MM.1S (cell line): ENCODE data around the gene SGMS1.
"Not testable (repeated sequence)": the region's sequence is repeated elsewhere in the genome, so short reads cannot be mapped to it uniquely, and the experiment has no call there.

Experiments used
- DNase-seq: peaks from one replicate; pipeline ENCODE4 v3.0.0-alpha.2; 2015
- H2AFZ ChIP-seq: fragments of 300-600 bp; sonication (generic); 2 replicates; pipeline ENCODE4 v1.6.0; 2016; ENCODE audit warnings: antibody characterized with exemption, low read length
- H3F3A ChIP-seq: fragments of 300-600 bp; sonication (generic); 2 replicates; pipeline ENCODE4 v1.6.1; 2016; ENCODE audit warnings: mild to moderate bottlenecking, antibody characterized with exemption, low read length, moderate library complexity, mixed read lengths; ENCODE audit not compliant: insufficient read depth
- H3K27ac ChIP-seq: fragments of 300-600 bp; sonication (generic); 2 replicates; pipeline ENCODE4 v1.5.1; 2016; ENCODE audit warnings: mild to moderate bottlenecking, low read length
- H3K27me3 ChIP-seq: fragments of 300-600 bp; sonication (generic); replicated peaks from 2 replicates; pipeline ENCODE4 v1.6.0; 2016; ENCODE audit warnings: low read length; ENCODE audit not compliant: insufficient read depth
- H3K36me3 ChIP-seq: fragments of 300-600 bp; sonication (generic); replicated peaks from 2 replicates; pipeline ENCODE4 v1.6.1; 2016; ENCODE audit warnings: mild to moderate bottlenecking, low read length, mixed read lengths; ENCODE audit not compliant: insufficient read depth
- H3K4me1 ChIP-seq: fragments of 300-600 bp; sonication (generic); 2 replicates; pipeline ENCODE4 v1.6.1; 2016; ENCODE audit warnings: low read length, mixed read lengths
- H3K4me2 ChIP-seq: fragments of 300-600 bp; sonication (generic); 2 replicates; pipeline ENCODE4 v1.6.0; 2016; ENCODE audit warnings: low read depth, low read length
- H3K4me3 ChIP-seq: fragments of 300-600 bp; sonication (generic); 2 replicates; pipeline ENCODE4 v1.5.1; 2016; ENCODE audit warnings: low read length, mixed read lengths
- H3K79me2 ChIP-seq: fragments of 300-600 bp; sonication (generic); 2 replicates; pipeline ENCODE4 v1.6.1; 2016; ENCODE audit warnings: mixed run types, low read length, mixed read lengths
- H3K9ac ChIP-seq: fragments of 300-600 bp; sonication (generic); 2 replicates; pipeline ENCODE4 v1.6.1; 2016; ENCODE audit warnings: low read length, mixed read lengths
- H3K9me2 ChIP-seq: fragments of 300-600 bp; sonication (generic); replicated peaks from 2 replicates; pipeline ENCODE4 v1.6.1; 2016; ENCODE audit warnings: mild to moderate bottlenecking, low read length, mixed read lengths; ENCODE audit not compliant: insufficient read depth
- H3K9me3 ChIP-seq: fragments of 300-600 bp; sonication (generic); replicated peaks from 2 replicates; pipeline ENCODE4 v1.6.1; 2016; ENCODE audit warnings: mild to moderate bottlenecking, low read length, mixed read lengths; ENCODE audit not compliant: insufficient read depth
- H4K20me1 ChIP-seq: fragments of 300-600 bp; sonication (generic); 2 replicates; pipeline ENCODE4 v1.6.1; 2016; ENCODE audit warnings: mild to moderate bottlenecking, low read length, moderate library complexity, mixed read lengths; ENCODE audit not compliant: insufficient read depth
- CTCF ChIP-seq: fragments of 300-600 bp; sonication (generic); IDR thresholded peaks from 2 replicates; pipeline ENCODE4 v1.5.1; 2016; ENCODE audit warnings: antibody characterized with exemption, low read length, mixed read lengths
- EZH2 ChIP-seq: fragments of 300-600 bp; sonication (generic); optimal IDR thresholded peaks from 2 replicates; pipeline ENCODE3; 2017; ENCODE audit warnings: low read depth, mild to moderate bottlenecking, antibody characterized with exemption, low read length, mixed read lengths
- EZH2phosphoT487 ChIP-seq: fragments of 300-600 bp; sonication (generic); IDR thresholded peaks from 2 replicates; pipeline ENCODE4 v1.6.1; 2018; ENCODE audit warnings: antibody characterized with exemption, low read length

Gene SGMS1

GRCh38 chr10:50572017-50572491 is 51.7 kb downstream of the SGMS1 start:
- Histone ChIP-seq H3K9ac (no peak overlapping the region), H3K36me3 (no peaks in the 10 kb centered on the region), H3K79me2 (peaks cover 65% of the 10 kb centered on the region), H3K4me1 (peaks cover 5% of the 10 kb centered on the region; the same call in 1 of the 2 replicates), H3K9me2 (no peaks in the 10 kb centered on the region), H3K4me3 (no peak overlapping the region), H3K27me3 (no peaks in the 10 kb centered on the region), H2AFZ (no peak overlapping the region), H3K4me2 (no peak overlapping the region), H3K9me3 (no peaks in the 10 kb centered on the region), H4K20me1 (no peaks in the 10 kb centered on the region), H3F3A (no peaks in the 10 kb centered on the region), H3K27ac (no peak overlapping the region)
- TF ChIP-seq EZH2 (no peak), EZH2phosphoT487 (no peak), CTCF (no peak)
- DNase-seq = no peak

GRCh38 chr10:50568750-50569149 is 55.0 kb downstream of the SGMS1 start:
- not testable (repeated sequence) for H3K4me1 ChIP-seq
- peaks cover 50% of the 10 kb centered on the region for H3K79me2 ChIP-seq

GRCh38 chr10:50567384-50567783 is 56.4 kb downstream of the SGMS1 start:
- Histone ChIP-seq H4K20me1 (no peaks in the 10 kb centered on the region), H3K9me2 (no peaks in the 10 kb centered on the region), H3K27me3 (no peaks in the 10 kb centered on the region), H3K79me2 (peaks cover 38% of the 10 kb centered on the region), H3K9ac (no peak overlapping the region), H2AFZ (no peak overlapping the region), H3K36me3 (no peaks in the 10 kb centered on the region), H3K4me1 (no peaks in the 10 kb centered on the region), H3K4me2 (no peak overlapping the region), H3K4me3 (no peak overlapping the region), H3K9me3 (no peaks in the 10 kb centered on the region), H3K27ac (no peak overlapping the region), H3F3A (no peaks in the 10 kb centered on the region)
- no peak for DNase-seq
- no peak for TF ChIP-seq EZH2
- TF ChIP-seq CTCF = no peak
- no peak for TF ChIP-seq EZH2phosphoT487

More at GRCh38 chr10:50568750-50569149, 55.0 kb downstream of the SGMS1 start:
- H2AFZ ChIP-seq, H3K4me3 ChIP-seq, H3K27me3 ChIP-seq, H3K9ac ChIP-seq, H4K20me1 ChIP-seq, H3K36me3 ChIP-seq, H3F3A ChIP-seq, H3K27ac ChIP-seq, H3K4me2 ChIP-seq, H3K9me2 ChIP-seq, H3K9me3 ChIP-seq, DNase-seq: not testable (repeated sequence)

GRCh38 chr10:50566150-50566549 is 57.6 kb downstream of the SGMS1 start:
- H3K36me3 ChIP-seq = no peaks in the 10 kb centered on the region
- no peaks in the 10 kb centered on the region for H4K20me1 ChIP-seq
- H3K9me3 ChIP-seq = no peaks in the 10 kb centered on the region
- H3K9me2 ChIP-seq = no peaks in the 10 kb centered on the region
- no peak overlapping the region for H3K9ac ChIP-seq
- H2AFZ ChIP-seq = no peak overlapping the region
- H3K79me2 ChIP-seq = peaks cover 33% of the 10 kb centered on the region
- H3F3A ChIP-seq = no peaks in the 10 kb centered on the region
- H3K4me3 ChIP-seq = no peak overlapping the region
- TF ChIP-seq EZH2phosphoT487 (no peak), EZH2 (no peak), CTCF (no peak)
- H3K27ac ChIP-seq = no peak overlapping the region
- H3K4me2 ChIP-seq = no peak overlapping the region
- H3K27me3 ChIP-seq = no peaks in the 10 kb centered on the region
- H3K4me1 ChIP-seq = no peaks in the 10 kb centered on the region
- no peak for DNase-seq
